ENCODE results near the gene RARRES1. TPM values are rescaled to one million over a fixed set of nuclear protein-coding genes. Genes with fewer than 3 reads are reported as not detected.

The RARRES1 gene
- total and polyA plus RNA-seq, 7 donors = 6.4 to 208 (median 14.6) TPM

DNA sequence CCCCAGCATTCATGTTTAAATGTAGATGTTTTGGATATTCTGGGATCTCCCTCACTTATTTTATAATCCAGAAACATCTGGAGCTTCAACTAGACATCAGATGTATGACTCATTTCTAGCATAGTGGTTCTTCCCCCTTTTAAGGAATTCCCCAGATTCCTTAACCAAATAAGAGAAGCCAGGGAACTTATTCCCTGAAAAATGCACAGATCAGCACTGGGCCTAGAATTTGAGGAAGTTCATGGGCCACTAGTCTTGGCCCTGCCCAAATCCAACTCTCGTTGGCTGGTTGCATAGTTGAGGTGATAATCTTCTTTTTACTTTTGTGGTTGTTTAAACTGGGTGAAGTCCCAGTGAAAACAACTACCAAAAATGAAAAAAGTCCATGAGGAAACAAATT lies 20.4 kb downstream of the RARRES1 start:
- peaks cover 0 to 35% (median 7%) of the 10 kb centered on the region in 4 donors for H3K36me3 ChIP-seq
- no peak overlapping the region for H3K4me3 ChIP-seq
- 54 to 56% methylated on average over 1 of the region's 1 CpG for WGBS, 2 donors
- peaks cover 0 to 26% (median 21%) of the 10 kb centered on the region in 4 donors for H3K4me1 ChIP-seq
- intact Hi-C loops (cut with DNase I) = no loop called here
- peak overlapping the region in 3 of 4 donors; percentile 11 to 58 (median 39) for H3K27ac ChIP-seq
- DNase-seq = no peak
- H3K9me3 ChIP-seq = no peaks in the 10 kb centered on the region
- TF ChIP-seq POLR2AphosphoS5 (IDR thresholded peaks at IDR 0.05) = peak in 1 of 4 donors; percentile 33
- TF ChIP-seq, protein P1, sequence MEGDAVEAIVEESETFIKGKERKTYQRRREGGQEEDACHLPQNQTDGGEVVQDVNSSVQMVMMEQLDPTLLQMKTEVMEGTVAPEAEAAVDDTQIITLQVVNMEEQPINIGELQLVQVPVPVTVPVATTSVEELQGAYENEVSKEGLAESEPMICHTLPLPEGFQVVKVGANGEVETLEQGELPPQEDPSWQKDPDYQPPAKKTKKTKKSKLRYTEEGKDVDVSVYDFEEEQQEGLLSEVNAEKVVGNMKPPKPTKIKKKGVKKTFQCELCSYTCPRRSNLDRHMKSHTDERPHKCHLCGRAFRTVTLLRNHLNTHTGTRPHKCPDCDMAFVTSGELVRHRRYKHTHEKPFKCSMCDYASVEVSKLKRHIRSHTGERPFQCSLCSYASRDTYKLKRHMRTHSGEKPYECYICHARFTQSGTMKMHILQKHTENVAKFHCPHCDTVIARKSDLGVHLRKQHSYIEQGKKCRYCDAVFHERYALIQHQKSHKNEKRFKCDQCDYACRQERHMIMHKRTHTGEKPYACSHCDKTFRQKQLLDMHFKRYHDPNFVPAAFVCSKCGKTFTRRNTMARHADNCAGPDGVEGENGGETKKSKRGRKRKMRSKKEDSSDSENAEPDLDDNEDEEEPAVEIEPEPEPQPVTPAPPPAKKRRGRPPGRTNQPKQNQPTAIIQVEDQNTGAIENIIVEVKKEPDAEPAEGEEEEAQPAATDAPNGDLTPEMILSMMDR (IDR thresholded peaks at IDR 0.05) = no peak
- H3K27me3 ChIP-seq = no peaks in the 10 kb centered on the region

DNA sequence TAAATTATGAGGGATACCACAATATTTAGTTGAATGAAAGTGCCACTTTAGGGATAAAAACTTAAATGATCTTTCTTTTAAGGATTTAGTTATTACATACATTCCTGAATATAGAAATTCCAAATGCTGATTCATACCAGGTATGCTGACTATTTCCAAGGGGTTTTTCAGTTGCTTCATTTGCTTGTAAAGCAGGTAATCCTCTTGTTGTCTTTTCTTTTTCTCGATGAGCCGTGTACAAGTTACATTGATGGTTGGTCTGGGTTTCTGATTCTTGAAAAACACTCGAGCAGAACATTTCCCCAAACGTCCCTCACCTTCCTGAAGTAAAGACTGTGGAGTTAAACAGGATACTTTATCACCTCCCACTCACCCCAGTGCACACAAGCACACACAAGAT lies 21.7 kb downstream of the RARRES1 start:
- DNase-seq = no peak
- 83 to 89% methylated on average over 4 of the region's 4 CpGs for WGBS, 2 donors
- Histone ChIP-seq H3K4me1 (peaks cover 0 to 26% (median 15%) of the 10 kb centered on the region in 4 donors), H3K27ac (no peak overlapping the region), H3K9me3 (no peaks in the 10 kb centered on the region), H3K4me3 (no peak overlapping the region), H3K27me3 (no peaks in the 10 kb centered on the region), H3K36me3 (peaks cover 0 to 35% (median 7%) of the 10 kb centered on the region in 4 donors)
- TF ChIP-seq, protein P1 (IDR thresholded peaks at IDR 0.05) = no peak
- TF ChIP-seq POLR2A (IDR thresholded peaks at IDR 0.05) (no peak), EP300 (IDR thresholded peaks at IDR 0.05) (no peak), POLR2AphosphoS5 (IDR thresholded peaks at IDR 0.05) (no peak)
- intact Hi-C loops (cut with DNase I) = no loop called here

GRCh38 chr3:158709666-158710083 lies 22.6 kb downstream of the RARRES1 start:
- Histone ChIP-seq H3K27ac (peak overlapping the region in 1 of 4 donors; percentile 38), H3K36me3 (peaks cover 0 to 35% (median 9%) of the 10 kb centered on the region in 4 donors), H3K27me3 (no peaks in the 10 kb centered on the region), H3K4me3 (no peak overlapping the region), H3K4me1 (peaks cover 0 to 26% (median 15%) of the 10 kb centered on the region in 4 donors), H3K9me3 (no peaks in the 10 kb centered on the region)
- intact Hi-C loops (cut with DNase I) = no loop called here
- no peak for DNase-seq
- TF ChIP-seq POLR2AphosphoS5 (IDR thresholded peaks at IDR 0.05) = no peak
- TF ChIP-seq POLR2A (IDR thresholded peaks at IDR 0.05) = no peak
- TF ChIP-seq EP300 (IDR thresholded peaks at IDR 0.05) = no peak
- TF ChIP-seq, protein P1 (IDR thresholded peaks at IDR 0.05) = no peak
- WGBS, 2 donors = 85 to 90% methylated on average over 4 of the region's 4 CpGs

- Histone ChIP-seq H3K27me3 (no peaks in the 10 kb centered on the region), H3K4me1 (no peaks in the 10 kb centered on the region), H3K9me3 (no peaks in the 10 kb centered on the region), H3K36me3 (peaks cover 0 to 19% (median 9%) of the 10 kb centered on the region in 4 donors), H3K4me3 (no peak overlapping the region), H3K27ac (no peak overlapping the region)
- TF ChIP-seq EP300 (IDR thresholded peaks at IDR 0.05) = no peak
- no peak for TF ChIP-seq POLR2AphosphoS5 (IDR thresholded peaks at IDR 0.05)
- TF ChIP-seq, protein P1 (IDR thresholded peaks at IDR 0.05) = no peak
- intact Hi-C loops (cut with DNase I) = no loop called here
- WGBS, 2 donors = 92 to 98% methylated on average over 1 of the region's 1 CpG
- DNase-seq = no peak
These were observed 28.7 kb downstream of the RARRES1 start for GRCh38 chr3:158703566-158703965.

Measured in sigmoid colon (tissue), 7 donors.